Right ventricle myocardium inferior (tissue), 1 donor: Measurements from ENCODE around the gene FGF14. TPM values are rescaled to one million over a fixed set of nuclear protein-coding genes. Genes with fewer than 3 reads are reported as not detected.

Experiments
- ATAC-seq: fragments of 200-7000 bp; cut with Tn5 transposase; one replicate; pipeline ENCODE4 v1.9.1; 2020; ENCODE audit warnings: mild to moderate bottlenecking, moderate library complexity
- DNase-seq: peaks from one replicate; pipeline ENCODE4 v3.0.0; 2021; ENCODE audit errors: missing footprints
- intact Hi-C: fragments of 100-400 bp; cut with DNase I; formaldehyde crosslinking; loops from one replicate; pipeline ENCODE4 v1.11.0; 2022
- total RNA-seq: library from RNA; stranded (reverse); fragmentation: NEBNext Ultra II Directional; extraction: Animal tissue kit (Norgen Biotek cat#: 25700); gene quantifications from one replicate; pipeline ENCODE4 v1.2.1, GENCODE V29; 2021
- donor health status: DM: no; HTN: yes; CAD: no; lungs with severe emphysema.

Gene FGF14
- total RNA-seq, 1 donor from 2014 or later: 3.6 TPM

- intact Hi-C loops: no loop called here
- DNase-seq: no peak
- no peak for ATAC-seq
These were observed 174.1 kb downstream of the FGF14 start for GRCh38 chr13:102227741-102228140.

GRCh38 chr13:102226591-102226990, 175.3 kb downstream of the FGF14 start:
- ATAC-seq (no peak), DNase-seq (no peak)
- intact Hi-C loops: no loop called here

- ATAC-seq (no peak), DNase-seq (peak; percentile 39)
- intact Hi-C loops: no loop called here
These were observed 176.0 kb downstream of the FGF14 start for GRCh38 chr13:102225892-102226291.

DNA sequence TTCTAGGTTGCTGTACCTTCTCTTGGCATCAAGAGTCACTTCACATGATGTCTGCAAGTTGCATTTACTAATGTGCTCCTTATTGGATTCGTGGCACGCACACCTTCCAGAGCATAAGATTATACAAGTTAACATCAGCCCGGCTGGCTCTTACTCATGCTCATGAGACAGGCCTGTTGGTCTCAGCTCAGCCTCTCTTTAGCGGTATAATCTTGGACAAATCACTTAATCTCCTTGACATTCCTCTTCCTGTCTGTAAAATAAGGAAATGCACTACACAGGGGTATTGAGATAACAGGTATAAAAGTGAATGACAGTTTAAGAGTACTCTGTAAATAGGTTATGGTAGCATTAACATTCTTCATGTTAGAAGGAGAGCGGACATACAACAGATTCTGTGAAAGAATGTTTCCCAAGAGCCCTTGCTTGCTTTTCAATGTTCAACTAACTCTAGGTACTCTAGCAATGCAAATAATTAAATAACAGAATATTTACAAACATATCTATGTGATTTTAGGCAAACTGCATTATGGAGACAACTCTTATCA, 181.1 kb downstream of the FGF14 start:
- DNase-seq: no peak
- ATAC-seq: no peak
- intact Hi-C loops: no loop called here

DNA sequence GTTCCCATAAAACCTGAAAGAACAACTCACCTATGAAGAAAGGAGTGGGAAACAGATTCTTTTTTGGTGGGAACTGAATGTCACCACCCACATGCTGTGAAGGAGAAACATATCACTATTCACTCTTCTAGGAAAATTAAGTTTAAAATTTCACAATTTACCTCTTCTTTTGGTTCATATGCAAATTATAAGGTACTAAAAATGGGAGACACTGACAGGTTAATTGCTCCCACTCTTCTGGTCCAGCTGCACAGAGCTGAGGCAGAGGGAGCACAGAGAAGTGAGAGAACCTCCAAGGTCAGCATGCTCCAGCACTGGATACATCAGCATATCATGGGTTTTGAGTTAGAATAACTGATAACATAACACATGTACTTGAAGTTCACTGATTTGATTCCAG, 186.9 kb downstream of the FGF14 start:
- intact Hi-C loops: no loop called here
- ATAC-seq (no peak), DNase-seq (no peak)

DNA sequence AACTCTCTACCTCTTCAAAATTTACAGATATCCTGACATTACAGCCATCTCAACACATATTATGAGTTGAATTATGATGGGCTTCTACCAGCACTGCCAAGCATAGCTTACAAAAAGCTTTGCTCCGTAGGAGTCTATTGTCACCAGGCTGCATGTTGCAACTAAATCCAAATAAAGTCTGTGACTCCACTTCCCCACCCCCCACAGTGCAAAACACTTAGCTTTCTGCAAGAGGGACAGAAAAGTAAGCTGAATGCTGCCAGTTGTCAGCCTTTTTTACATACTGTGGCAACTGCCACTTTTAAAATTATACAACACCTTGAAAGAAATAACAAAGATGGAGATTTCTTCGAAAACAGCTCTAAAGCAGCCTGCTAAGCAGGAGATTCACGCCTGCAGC, 189.1 kb downstream of the FGF14 start:
- intact Hi-C loops: no loop called here
- ATAC-seq (no peak), DNase-seq (no peak)

GRCh38 chr13:102208347-102208746, 193.5 kb downstream of the FGF14 start:
- ATAC-seq: no peak

GRCh38 chr13:102207680-102208342, 194.0 kb downstream of the FGF14 start:
- DNase-seq: no peak
- intact Hi-C loops: no loop called here
- ATAC-seq: no peak

More at GRCh38 chr13:102208347-102208746, 193.5 kb downstream of the FGF14 start:
- DNase-seq: no peak
- intact Hi-C loops: no loop called here

GRCh38 chr13:102203718-102204117, 198.1 kb downstream of the FGF14 start:
- no peak for ATAC-seq
- intact Hi-C loops: no loop called here

DNA sequence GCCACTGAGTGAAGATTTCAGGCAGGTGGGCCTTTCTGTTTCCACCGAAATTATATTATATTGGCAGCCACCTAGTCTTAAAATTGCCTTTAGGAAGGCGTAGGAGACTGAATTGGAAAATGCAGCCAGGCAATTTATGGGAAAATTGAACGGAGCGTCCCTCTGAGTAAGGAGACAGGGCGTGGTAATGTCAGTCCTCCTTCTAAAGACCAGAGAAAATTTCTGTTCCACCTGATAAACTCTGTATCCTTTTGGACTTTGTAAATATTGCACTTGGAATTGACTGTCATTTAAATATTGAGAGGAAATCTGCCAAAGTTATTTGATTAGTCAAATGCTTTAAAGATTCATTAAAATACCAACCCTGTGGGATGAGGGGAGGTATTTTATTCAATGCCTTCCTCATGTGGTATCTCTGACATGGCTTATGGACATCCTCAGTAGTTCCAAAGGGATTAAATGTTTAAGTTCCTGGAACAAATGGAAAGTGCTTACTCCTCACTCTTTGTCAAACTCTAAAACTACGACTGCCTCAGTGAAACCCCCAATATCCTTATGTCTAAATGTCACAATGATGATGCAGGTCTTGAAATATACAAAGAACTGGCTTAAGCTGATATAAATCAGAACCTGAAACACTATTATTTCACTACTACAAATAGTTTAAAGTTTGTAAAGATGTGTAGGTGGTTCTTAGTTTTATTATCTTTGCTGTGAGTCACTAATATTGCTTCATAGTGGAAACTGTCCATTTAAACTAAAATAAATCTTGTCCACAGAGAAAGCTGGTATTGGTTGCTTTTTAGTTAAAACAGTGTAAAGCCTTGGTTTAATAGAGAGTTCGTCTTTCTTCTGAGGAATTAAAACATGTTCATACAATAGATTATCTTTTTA, 203.2 kb downstream of the FGF14 start:
- DNase-seq (no peak), ATAC-seq (no peak)
- intact Hi-C loops: loop anchor here (5.0 kb wide), 2 partner anchors 204 to 259 kb away; partner anchors contain the start of gene FGF14

More at GRCh38 chr13:102203718-102204117, 198.1 kb downstream of the FGF14 start:
- no peak for DNase-seq

GRCh38 chr13:102197193-102197592, 204.7 kb downstream of the FGF14 start:
- ATAC-seq: no peak
- DNase-seq: no peak
- intact Hi-C loops: loop anchor here (5.0 kb wide), 2 partner anchors 205 to 260 kb away; partner anchors contain the start of gene FGF14

- ATAC-seq (no peak), DNase-seq (no peak)
- intact Hi-C loops: loop anchor here (5.0 kb wide), 2 partner anchors 206 to 261 kb away; partner anchors contain the start of gene FGF14
These were observed 206.0 kb downstream of the FGF14 start for GRCh38 chr13:102195566-102196462.

DNA sequence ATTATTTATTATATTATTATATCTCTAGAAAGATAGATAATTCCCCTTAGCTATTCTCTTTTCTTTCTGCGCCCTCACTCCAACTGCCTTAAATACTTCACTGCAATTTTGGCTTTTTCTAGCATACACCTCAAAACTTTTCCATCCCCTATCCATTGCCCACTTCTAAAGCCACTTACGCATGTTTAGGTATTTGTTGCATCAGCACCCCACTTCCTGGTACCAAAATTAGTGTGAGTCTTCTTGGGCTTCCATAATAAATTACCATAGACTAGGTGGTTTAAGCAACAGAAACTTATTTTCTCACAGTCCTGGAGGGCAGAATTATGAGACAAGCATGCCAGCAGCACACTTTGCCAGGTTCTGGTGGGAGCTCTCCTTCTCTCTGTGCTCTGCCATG, 209.0 kb downstream of the FGF14 start:
- intact Hi-C loops: no loop called here
- DNase-seq (no peak), ATAC-seq (no peak)

- no peak for ATAC-seq
These were observed 209.8 kb downstream of the FGF14 start for GRCh38 chr13:102191951-102192502.

GRCh38 chr13:102190930-102191329, 210.9 kb downstream of the FGF14 start:
- ATAC-seq (no peak), DNase-seq (no peak)
- intact Hi-C loops: no loop called here

More at GRCh38 chr13:102191951-102192502, 209.8 kb downstream of the FGF14 start:
- DNase-seq: no peak
- intact Hi-C loops: no loop called here

- DNase-seq (no peak), ATAC-seq (no peak)
- intact Hi-C loops: no loop called here
These were observed 214.5 kb downstream of the FGF14 start for GRCh38 chr13:102187313-102187712.

DNA sequence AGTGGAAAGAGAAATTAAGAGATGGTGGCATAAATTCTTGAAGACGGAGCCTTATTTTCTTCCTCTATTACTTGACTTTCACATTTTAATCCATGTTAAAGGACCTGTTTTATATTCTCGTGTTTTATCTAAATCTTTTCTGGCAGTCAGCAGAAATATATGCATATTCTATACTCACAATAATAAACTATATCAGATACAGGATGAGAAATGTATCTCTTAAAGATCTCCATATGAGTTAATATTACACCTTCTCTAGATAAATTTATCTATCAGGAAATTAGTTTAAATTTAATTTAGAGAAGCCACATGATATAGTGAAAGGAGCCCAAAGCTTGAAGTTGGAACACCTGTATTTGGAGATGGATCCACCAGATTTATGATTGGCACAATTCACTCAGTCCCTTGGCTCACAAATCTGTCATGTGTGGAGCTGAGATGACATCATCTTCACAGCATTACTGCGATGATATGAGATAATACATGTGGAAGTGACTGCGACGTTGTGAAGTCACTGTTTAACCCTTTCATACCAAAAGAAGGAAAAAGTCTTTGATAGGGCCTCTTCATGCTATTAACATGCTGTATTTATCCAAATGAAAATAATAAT, 216.4 kb downstream of the FGF14 start:
- intact Hi-C loops: no loop called here
- DNase-seq (no peak), ATAC-seq (no peak)
